SK-N-MC (cell line): ENCODE measurements around the gene R3HDM2.

Source experiments
- EZH2 ChIP-seq: fragments of 200-600 bp; sonication (generic); IDR thresholded peaks from one replicate; pipeline ENCODE4 v1.6.1; 2017; ENCODE audit warnings: antibody characterized with exemption
- POLR2AphosphoS5 ChIP-seq: IDR thresholded peaks from 2 replicates; pipeline ENCODE4 v1.6.1; 2012; ENCODE audit warnings: mild to moderate bottlenecking, low read depth, low read length, borderline replicate concordance

GRCh38 chr12:57476162-57476992 lies 45.5 kb upstream of the R3HDM2 start:
- no peak for TF ChIP-seq EZH2
- TF ChIP-seq POLR2AphosphoS5, result no peak
